ENCODE measurements around the gene XYLT1. TPM values are rescaled to one million over a fixed set of nuclear protein-coding genes. Genes with fewer than 3 reads are reported as not detected.

XYLT1 gene
- total and polyA plus RNA-seq, 10 of the 15 experiments (the other 5 are each of a cell fraction or from before 2014, with no cell fraction given), result 0.88 to 14.8 (median 5.8) TPM

DNA sequence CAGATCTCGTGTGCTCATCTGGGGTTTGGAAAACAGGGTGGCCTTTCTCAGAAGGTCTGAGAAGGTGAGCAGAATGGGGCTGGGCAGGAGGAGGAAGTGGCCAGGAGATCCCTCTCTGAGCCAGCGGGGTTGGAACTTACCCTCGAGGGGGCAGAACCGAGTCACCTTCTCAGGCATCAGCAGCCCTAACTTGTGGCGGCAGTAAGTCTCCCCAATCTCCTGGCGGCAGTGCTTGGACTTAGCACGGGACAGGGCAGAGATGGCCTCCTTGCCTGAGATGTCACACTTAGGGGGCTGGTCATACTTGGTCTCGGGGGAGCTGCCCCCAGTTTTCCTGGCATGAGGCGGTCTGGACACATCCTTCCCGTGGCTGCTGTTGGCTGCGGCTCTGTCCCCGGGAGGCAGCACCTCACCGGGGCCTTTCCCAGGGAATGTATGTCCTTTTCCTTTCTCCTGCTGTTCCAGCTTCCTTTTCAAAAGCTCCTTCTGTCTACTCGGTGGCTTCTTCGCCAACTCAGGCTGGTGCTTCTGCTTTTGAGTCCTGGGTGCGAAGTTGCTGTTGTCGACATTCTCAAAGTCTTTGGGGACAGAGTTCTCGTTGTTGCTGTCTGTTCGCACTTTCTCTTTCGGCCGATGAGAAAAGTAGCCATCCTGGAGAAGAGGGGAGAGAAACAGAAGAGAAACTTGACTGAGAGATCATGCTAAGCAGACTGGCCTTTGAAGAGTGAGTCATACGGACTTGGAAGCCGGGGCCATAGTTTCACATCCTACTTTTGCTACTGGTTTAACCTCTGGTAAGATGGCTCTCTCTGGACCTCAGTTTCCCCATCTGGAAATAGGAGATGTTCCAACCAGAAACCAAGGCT is 211.7 kb downstream of the XYLT1 start (continued):
- TF ChIP-seq RFX5 (IDR thresholded peaks at IDR 0.05; ENCODE audit: low read depth, low read length), result no peak
- no peak for TF ChIP-seq CEBPB (IDR thresholded peaks at IDR 0.05; ENCODE audit: borderline replicate concordance in 1 of 2, low read depth in 2 of 2, low read length in 2 of 2)
- no peak for TF ChIP-seq E4F1 (IDR thresholded peaks at IDR 0.05; ENCODE audit: borderline replicate concordance, partially characterized antibody)
- TF ChIP-seq SPI1 (IDR thresholded peaks at IDR 0.05; ENCODE audit: borderline replicate concordance, insufficient read depth, low read depth, low read length), result peak; percentile 97
- no peak for TF ChIP-seq WRNIP1 (IDR thresholded peaks at IDR 0.05; ENCODE audit: borderline replicate concordance, low read depth, low read length)
- TF ChIP-seq, protein P1, sequence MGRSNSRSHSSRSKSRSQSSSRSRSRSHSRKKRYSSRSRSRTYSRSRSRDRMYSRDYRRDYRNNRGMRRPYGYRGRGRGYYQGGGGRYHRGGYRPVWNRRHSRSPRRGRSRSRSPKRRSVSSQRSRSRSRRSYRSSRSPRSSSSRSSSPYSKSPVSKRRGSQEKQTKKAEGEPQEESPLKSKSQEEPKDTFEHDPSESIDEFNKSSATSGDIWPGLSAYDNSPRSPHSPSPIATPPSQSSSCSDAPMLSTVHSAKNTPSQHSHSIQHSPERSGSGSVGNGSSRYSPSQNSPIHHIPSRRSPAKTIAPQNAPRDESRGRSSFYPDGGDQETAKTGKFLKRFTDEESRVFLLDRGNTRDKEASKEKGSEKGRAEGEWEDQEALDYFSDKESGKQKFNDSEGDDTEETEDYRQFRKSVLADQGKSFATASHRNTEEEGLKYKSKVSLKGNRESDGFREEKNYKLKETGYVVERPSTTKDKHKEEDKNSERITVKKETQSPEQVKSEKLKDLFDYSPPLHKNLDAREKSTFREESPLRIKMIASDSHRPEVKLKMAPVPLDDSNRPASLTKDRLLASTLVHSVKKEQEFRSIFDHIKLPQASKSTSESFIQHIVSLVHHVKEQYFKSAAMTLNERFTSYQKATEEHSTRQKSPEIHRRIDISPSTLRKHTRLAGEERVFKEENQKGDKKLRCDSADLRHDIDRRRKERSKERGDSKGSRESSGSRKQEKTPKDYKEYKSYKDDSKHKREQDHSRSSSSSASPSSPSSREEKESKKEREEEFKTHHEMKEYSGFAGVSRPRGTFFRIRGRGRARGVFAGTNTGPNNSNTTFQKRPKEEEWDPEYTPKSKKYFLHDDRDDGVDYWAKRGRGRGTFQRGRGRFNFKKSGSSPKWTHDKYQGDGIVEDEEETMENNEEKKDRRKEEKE (IDR thresholded peaks at IDR 0.05), result no peak
- no peak for TF ChIP-seq SMAD5 (IDR thresholded peaks at IDR 0.05; ENCODE audit: low read depth)
- no peak for TF ChIP-seq NFYB (IDR thresholded peaks at IDR 0.05; ENCODE audit: insufficient read depth, low read depth, low read length)
- TF ChIP-seq, protein P2, sequence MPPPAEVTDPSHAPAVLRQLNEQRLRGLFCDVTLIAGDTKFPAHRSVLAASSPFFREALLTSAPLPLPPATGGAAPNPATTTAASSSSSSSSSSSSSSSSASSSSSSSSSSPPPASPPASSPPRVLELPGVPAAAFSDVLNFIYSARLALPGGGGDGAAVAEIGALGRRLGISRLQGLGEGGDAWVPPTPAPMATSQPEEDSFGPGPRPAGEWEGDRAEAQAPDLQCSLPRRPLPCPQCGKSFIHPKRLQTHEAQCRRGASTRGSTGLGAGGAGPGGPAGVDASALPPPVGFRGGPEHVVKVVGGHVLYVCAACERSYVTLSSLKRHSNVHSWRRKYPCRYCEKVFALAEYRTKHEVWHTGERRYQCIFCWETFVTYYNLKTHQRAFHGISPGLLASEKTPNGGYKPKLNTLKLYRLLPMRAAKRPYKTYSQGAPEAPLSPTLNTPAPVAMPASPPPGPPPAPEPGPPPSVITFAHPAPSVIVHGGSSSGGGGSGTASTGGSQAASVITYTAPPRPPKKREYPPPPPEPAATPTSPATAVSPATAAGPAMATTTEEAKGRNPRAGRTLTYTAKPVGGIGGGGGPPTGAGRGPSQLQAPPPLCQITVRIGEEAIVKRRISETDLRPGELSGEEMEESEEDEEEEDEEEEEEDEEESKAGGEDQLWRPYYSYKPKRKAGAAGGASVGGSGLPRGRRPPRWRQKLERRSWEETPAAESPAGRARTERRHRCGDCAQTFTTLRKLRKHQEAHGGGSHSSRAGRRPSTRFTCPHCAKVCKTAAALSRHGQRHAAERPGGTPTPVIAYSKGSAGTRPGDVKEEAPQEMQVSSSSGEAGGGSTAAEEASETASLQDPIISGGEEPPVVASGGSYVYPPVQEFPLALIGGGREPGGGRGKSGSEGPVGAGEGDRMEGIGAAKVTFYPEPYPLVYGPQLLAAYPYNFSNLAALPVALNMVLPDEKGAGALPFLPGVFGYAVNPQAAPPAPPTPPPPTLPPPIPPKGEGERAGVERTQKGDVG (CRISPR knock-in tag; IDR thresholded peaks at IDR 0.05), result no peak
- 0 out of 2 replicates have a peak, but pooled peaks have one; percentile 43 for TF ChIP-seq STAT3 (IDR thresholded peaks at IDR 0.05; ENCODE audit: low read depth, low read length)
- TF ChIP-seq EP300 (IDR thresholded peaks at IDR 0.05; ENCODE audit: borderline replicate concordance in 1 of 2, control insufficient read depth in 1 of 2, low read depth in 2 of 2, low read length in 2 of 2), result peak; percentile 22 to 83; a peak in 2 of 4 replicates
- TF ChIP-seq IKZF2 (IDR thresholded peaks at IDR 0.05), result peak; percentile 95
- TF ChIP-seq ZNF217 (IDR thresholded peaks at IDR 0.05), result 0 out of 2 replicates have a peak, but pooled peaks have one; percentile 54
- no peak for TF ChIP-seq REST (IDR thresholded peaks at IDR 0.05; ENCODE audit: low read depth, low read length)
- TF ChIP-seq CBX3 (IDR thresholded peaks at IDR 0.05; ENCODE audit: borderline replicate concordance, low read depth), result no peak

Measured in GM12878 (cell line).